Measurements from ENCODE around the gene SLC30A7.
A peak's percentile ranks its signal among the peaks of the same experiment; 100 is the strongest.

Gene SLC30A7

GRCh38 chr1:101026430-101026788 lies 130.5 kb downstream of the SLC30A7 start:
- no peak for TF ChIP-seq CTCF (conservative IDR thresholded peaks at IDR 0.05; ENCODE audit: low read depth)
- no peak for DNase-seq (ENCODE audit: low spot score)
- ChIA-PET CTCF (interaction anchor here (0.6 kb wide), 1 partner anchor 262 kb away, joined by 3 read pairs; no protein-coding TSS in a partner anchor), POLR2A (ENCODE audit: low non-redundant PET) (interaction anchor here (0.5 kb wide), 1 partner anchor 198 kb away, joined by 3 read pairs; no protein-coding TSS in a partner anchor)
- peak overlapping the region; percentile 78; the same call in 1 of the 2 replicates for H3K27ac ChIP-seq

GRCh38 chr1:101027194-101027772 lies 131.4 kb downstream of the SLC30A7 start:
- ChIA-PET CTCF (interaction anchor here (1.0 kb wide), 1 partner anchor 211 kb away, joined by 3 read pairs; no protein-coding TSS in a partner anchor), POLR2A (ENCODE audit: low non-redundant PET) (no interaction called here)
- H3K27ac ChIP-seq = no peak overlapping the region
- no peak for DNase-seq (ENCODE audit: low spot score)
- TF ChIP-seq CTCF (conservative IDR thresholded peaks at IDR 0.05; ENCODE audit: low read depth) = no peak

- no peak overlapping the region for H3K27ac ChIP-seq
- POLR2A ChIA-PET (ENCODE audit: low non-redundant PET) = no interaction called here
- TF ChIP-seq CTCF (conservative IDR thresholded peaks at IDR 0.05; ENCODE audit: low read depth) = no peak
- no peak for DNase-seq (ENCODE audit: low spot score)
- CTCF ChIA-PET = no interaction called here
Measured at GRCh38 chr1:101028466-101028865, 132.6 kb downstream of the SLC30A7 start.

- DNase-seq (ENCODE audit: low spot score) = no peak
- ChIA-PET POLR2A (ENCODE audit: low non-redundant PET) (no interaction called here), CTCF (no interaction called here)
- TF ChIP-seq CTCF (conservative IDR thresholded peaks at IDR 0.05; ENCODE audit: low read depth) = no peak
- no peak overlapping the region for H3K27ac ChIP-seq
Measured at GRCh38 chr1:101029184-101029583, 133.3 kb downstream of the SLC30A7 start.

- TF ChIP-seq CTCF (conservative IDR thresholded peaks at IDR 0.05; ENCODE audit: low read depth) = no peak
- no peak for DNase-seq (ENCODE audit: low spot score)
- POLR2A ChIA-PET (ENCODE audit: low non-redundant PET) = no interaction called here
- no peak overlapping the region for H3K27ac ChIP-seq
- CTCF ChIA-PET = no interaction called here
Measured at GRCh38 chr1:101030881-101031280, 135.0 kb downstream of the SLC30A7 start.

Data from RWPE1 (cell line).